Panc1 (cell line): ENCODE data around the gene EMILIN2. TPM values are rescaled to one million over a fixed set of nuclear protein-coding genes. Genes with fewer than 3 reads are reported as not detected.

Experiments used
- ATAC-seq: fragments of 200-7000 bp; cut with Tn5 transposase; 2 replicates; pipeline ENCODE4 v1.9.1; 2020; ENCODE audit warnings: mild to moderate bottlenecking, moderate library complexity
- BruUV-seq: library from RNA; stranded (reverse); fragments of 400-500 nt; replicated peaks from 2 replicates; lab custom pipeline; 2021; lab: Mats Ljungman, UMichigan
- CTCF ChIA-PET: fragments of 300-600 bp; sonication (Branson Sonifier 250); formaldehyde crosslinking; loops from one replicate; lab custom pipeline; 2022; ENCODE audit warnings: antibody characterized with exemption; lab: Charles Lee
- POLR2A ChIA-PET: fragments of 300-600 bp; sonication (Branson Sonifier 250); formaldehyde crosslinking; loops from one replicate; lab custom pipeline; 2022; ENCODE audit warnings: antibody characterized with exemption; lab: Charles Lee
- DNase-seq: peaks from one replicate; pipeline ENCODE4 v3.0.0-alpha.2; 2010; ENCODE audit warnings: low read depth, low spot score
- H3K27ac ChIP-seq: 2 replicates; pipeline ENCODE4 v1.5.1; 2011; ENCODE audit warnings: mild to moderate bottlenecking, low read length, inconsistent platforms
- H3K27me3 ChIP-seq: fragments of 200-500 bp; sonication (Bioruptor generic); 2 replicates; pipeline ENCODE4 v1.6.0; 2014; ENCODE audit warnings: low read length, inconsistent platforms; ENCODE audit not compliant: control insufficient read depth, insufficient read depth
- H3K36me3 ChIP-seq: fragments of 200-500 bp; sonication (Bioruptor generic); 2 replicates; pipeline ENCODE4 v1.5.1; 2014; ENCODE audit warnings: inconsistent platforms, mild to moderate bottlenecking, low read length, moderate library complexity; ENCODE audit not compliant: control insufficient read depth, insufficient read depth
- H3K4me1 ChIP-seq: 2 replicates; pipeline ENCODE4 v1.5.1; 2011; ENCODE audit warnings: inconsistent platforms, mild to moderate bottlenecking, low read length, moderate library complexity; ENCODE audit not compliant: control insufficient read depth, insufficient read depth
- H3K4me3 ChIP-seq, 2 experiments: 2 replicates each; pipeline ENCODE4 v1.5.1; 2011 to 2012; ENCODE audit warnings: low read depth in 2 of 2, low read length in 2 of 2, mild to moderate bottlenecking in 2 of 2, inconsistent platforms in 1 of 2, moderate library complexity in 1 of 2
- H3K9me3 ChIP-seq: fragments of 200-500 bp; sonication (Bioruptor generic); 2 replicates; pipeline ENCODE4 v1.5.1; 2014; ENCODE audit warnings: low read depth, mild to moderate bottlenecking, inconsistent platforms, low read length, moderate library complexity; ENCODE audit not compliant: control insufficient read depth, insufficient read depth
- POLR2AphosphoS5 ChIP-seq: IDR thresholded peaks from 2 replicates; pipeline ENCODE4 v1.6.1; 2012; ENCODE audit warnings: mild to moderate bottlenecking, low read depth, low read length, moderate library complexity
- SIN3A ChIP-seq: IDR thresholded peaks from 2 replicates; pipeline ENCODE4 v1.6.1; 2012; ENCODE audit warnings: low read depth, mild to moderate bottlenecking, low read length, moderate library complexity, borderline replicate concordance; ENCODE audit not compliant: insufficient read depth
- TCF7L2 ChIP-seq: IDR thresholded peaks from 2 replicates; pipeline ENCODE4 v1.6.1; 2011; ENCODE audit warnings: mild to moderate bottlenecking, low read depth, low read length, inconsistent platforms
- in situ Hi-C: cut with HindIII; loops from 2 replicates; pipeline ENCODE4 v1.10.0; 2016; ENCODE audit warnings: low sequenced_read_pairs, low pct_unique_long_range_greater_than_20kb
- intact Hi-C: fragments of 100-400 bp; cut with micrococcal nuclease; formaldehyde crosslinking; loops from one replicate; pipeline ENCODE4 v1.10.0; 2022; ENCODE audit not compliant: unreplicated experiment
- total RNA-seq: library from RNA; stranded (reverse); gene quantifications from one replicate; pipeline ENCODE4 v1.2.1, GENCODE V29; 2021; ENCODE audit not compliant: unreplicated experiment
- TF ChIP-seq, protein P1 (sequence below), 2 experiments: IDR thresholded peaks; 2 replicates each; pipeline ENCODE4 v1.6.1; 2011 to 2012; ENCODE audit warnings: low read depth in 2 of 2, control low read depth in 1 of 2, low read length in 1 of 2, mild to moderate bottlenecking in 1 of 2, moderate library complexity in 1 of 2; ENCODE audit not compliant: insufficient read depth in 1 of 2
- TF ChIP-seq, protein P2 (sequence below): fragments of 450-650 bp; IDR thresholded peaks from 2 replicates; pipeline ENCODE4 v1.5.1; 2017; ENCODE audit warnings: mild to moderate bottlenecking

Gene EMILIN2
- total RNA-seq, 1 experiment from 2014 or later, result 18.3 TPM

DNA sequence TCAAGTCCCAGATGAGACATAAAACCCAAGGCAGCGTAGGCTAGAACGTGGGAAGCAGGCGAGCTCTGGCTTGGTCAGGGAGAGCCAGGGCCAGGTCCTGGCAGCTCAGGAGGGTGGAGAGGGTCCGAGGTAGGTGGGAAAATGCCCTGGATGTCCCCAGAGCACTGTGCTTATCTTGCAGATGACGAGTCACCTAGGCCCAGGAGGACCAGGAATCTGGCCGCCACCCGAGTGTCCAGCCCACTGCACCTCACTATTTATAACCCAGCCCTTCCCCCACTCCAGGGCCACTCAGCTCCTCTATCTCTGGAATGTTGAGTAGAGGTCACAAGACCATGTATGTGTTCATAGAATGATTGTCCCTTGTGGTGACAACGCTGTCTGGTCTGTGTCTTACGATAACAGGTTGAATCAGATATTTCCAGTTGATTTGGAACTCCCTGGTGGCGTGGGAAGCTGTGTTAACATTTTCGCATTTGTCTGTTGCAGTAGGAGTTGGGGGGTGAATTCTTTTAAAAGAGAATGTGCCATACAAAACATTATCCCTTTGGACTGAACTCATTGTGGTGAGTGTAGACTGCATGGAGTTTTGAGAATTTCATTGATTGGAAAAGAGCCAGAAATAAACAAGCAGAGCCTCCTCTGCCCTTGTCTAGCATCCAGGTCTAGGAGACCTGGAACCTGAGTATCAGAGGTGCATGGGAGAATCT lies 47.5 kb downstream of the EMILIN2 start:
- H3K36me3 ChIP-seq, result no peaks in the 10 kb centered on the region
- no peaks in the 10 kb centered on the region for H3K9me3 ChIP-seq
- CTCF ChIA-PET, result no interaction called here
- TF ChIP-seq, protein P1, sequence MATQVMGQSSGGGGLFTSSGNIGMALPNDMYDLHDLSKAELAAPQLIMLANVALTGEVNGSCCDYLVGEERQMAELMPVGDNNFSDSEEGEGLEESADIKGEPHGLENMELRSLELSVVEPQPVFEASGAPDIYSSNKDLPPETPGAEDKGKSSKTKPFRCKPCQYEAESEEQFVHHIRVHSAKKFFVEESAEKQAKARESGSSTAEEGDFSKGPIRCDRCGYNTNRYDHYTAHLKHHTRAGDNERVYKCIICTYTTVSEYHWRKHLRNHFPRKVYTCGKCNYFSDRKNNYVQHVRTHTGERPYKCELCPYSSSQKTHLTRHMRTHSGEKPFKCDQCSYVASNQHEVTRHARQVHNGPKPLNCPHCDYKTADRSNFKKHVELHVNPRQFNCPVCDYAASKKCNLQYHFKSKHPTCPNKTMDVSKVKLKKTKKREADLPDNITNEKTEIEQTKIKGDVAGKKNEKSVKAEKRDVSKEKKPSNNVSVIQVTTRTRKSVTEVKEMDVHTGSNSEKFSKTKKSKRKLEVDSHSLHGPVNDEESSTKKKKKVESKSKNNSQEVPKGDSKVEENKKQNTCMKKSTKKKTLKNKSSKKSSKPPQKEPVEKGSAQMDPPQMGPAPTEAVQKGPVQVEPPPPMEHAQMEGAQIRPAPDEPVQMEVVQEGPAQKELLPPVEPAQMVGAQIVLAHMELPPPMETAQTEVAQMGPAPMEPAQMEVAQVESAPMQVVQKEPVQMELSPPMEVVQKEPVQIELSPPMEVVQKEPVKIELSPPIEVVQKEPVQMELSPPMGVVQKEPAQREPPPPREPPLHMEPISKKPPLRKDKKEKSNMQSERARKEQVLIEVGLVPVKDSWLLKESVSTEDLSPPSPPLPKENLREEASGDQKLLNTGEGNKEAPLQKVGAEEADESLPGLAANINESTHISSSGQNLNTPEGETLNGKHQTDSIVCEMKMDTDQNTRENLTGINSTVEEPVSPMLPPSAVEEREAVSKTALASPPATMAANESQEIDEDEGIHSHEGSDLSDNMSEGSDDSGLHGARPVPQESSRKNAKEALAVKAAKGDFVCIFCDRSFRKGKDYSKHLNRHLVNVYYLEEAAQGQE (IDR thresholded peaks at IDR 0.05; ENCODE audit: insufficient read depth in 1 of 2, low read depth in 2 of 2, low read length in 1 of 2), result no peak
- TF ChIP-seq, protein P2, sequence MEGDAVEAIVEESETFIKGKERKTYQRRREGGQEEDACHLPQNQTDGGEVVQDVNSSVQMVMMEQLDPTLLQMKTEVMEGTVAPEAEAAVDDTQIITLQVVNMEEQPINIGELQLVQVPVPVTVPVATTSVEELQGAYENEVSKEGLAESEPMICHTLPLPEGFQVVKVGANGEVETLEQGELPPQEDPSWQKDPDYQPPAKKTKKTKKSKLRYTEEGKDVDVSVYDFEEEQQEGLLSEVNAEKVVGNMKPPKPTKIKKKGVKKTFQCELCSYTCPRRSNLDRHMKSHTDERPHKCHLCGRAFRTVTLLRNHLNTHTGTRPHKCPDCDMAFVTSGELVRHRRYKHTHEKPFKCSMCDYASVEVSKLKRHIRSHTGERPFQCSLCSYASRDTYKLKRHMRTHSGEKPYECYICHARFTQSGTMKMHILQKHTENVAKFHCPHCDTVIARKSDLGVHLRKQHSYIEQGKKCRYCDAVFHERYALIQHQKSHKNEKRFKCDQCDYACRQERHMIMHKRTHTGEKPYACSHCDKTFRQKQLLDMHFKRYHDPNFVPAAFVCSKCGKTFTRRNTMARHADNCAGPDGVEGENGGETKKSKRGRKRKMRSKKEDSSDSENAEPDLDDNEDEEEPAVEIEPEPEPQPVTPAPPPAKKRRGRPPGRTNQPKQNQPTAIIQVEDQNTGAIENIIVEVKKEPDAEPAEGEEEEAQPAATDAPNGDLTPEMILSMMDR, result no peak
- TF ChIP-seq POLR2AphosphoS5 (no peak), SIN3A (no peak), TCF7L2 (no peak)
- no peak overlapping the region for H3K4me3 ChIP-seq
- H3K27me3 ChIP-seq, result 0 out of 2 replicates have a peak, but pooled peaks cover 3% of the 10 kb centered on the region
- in situ Hi-C loops (no loop called here), intact Hi-C loops (no loop called here)
- ATAC-seq (no peak), DNase-seq (no peak)
- H3K27ac ChIP-seq, result no peak overlapping the region
- H3K4me1 ChIP-seq, result no peaks in the 10 kb centered on the region
- BruUV-seq, result no TSS peak
- POLR2A ChIA-PET, result no interaction called here

DNA sequence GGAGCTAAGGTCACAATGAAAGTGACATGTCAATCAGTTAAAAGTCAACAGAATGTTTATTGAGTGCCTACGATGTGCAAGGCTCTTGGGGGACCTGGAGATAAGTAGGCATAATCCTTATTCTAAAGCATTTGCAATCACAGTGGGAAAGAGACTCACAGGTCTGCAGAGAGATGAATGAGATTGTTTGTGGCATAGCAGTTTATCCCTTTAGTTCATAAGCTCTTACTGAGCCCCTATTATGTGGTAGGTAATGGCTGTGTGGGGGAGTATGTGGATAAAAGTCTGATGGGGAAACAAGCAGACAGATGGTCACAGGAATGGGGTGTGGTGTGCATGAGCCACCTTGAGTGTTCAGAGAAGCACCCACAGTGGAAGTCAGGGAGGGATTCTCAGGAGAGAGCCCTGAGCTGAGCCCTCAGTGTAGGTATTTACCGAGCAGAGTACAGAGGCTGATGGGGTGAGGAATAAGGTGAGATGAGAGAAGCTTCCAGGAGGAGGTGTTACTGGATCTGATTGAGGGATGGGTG lies 48.1 kb downstream of the EMILIN2 start:
- Histone ChIP-seq H3K27ac (no peak overlapping the region), H3K36me3 (no peaks in the 10 kb centered on the region), H3K27me3 (0 out of 2 replicates have a peak, but pooled peaks cover 3% of the 10 kb centered on the region), H3K9me3 (no peaks in the 10 kb centered on the region), H3K4me1 (no peaks in the 10 kb centered on the region), H3K4me3 (no peak overlapping the region)
- ChIA-PET CTCF (no interaction called here), POLR2A (no interaction called here)
- TF ChIP-seq SIN3A, result no peak
- TF ChIP-seq, protein P1 (IDR thresholded peaks at IDR 0.05; ENCODE audit: insufficient read depth in 1 of 2, low read depth in 2 of 2, low read length in 1 of 2), result no peak
- in situ Hi-C loops, result no loop called here
- DNase-seq, result no peak
- intact Hi-C loops, result no loop called here
- no peak for ATAC-seq
- no TSS peak for BruUV-seq
